Hepatocyte (in vitro differentiated cells): ENCODE data around the gene PDGFD.

Experiments
- EZH2 ChIP-seq: fragments of 200-600 bp; sonication (generic); IDR thresholded peaks from 2 replicates; pipeline ENCODE4 v1.6.1; 2016; ENCODE audit warnings: antibody characterized with exemption, mild to moderate bottlenecking, borderline replicate concordance
- TF ChIP-seq, protein P1 (sequence below): fragments of 200-600 bp; sonication (generic); IDR thresholded peaks from 2 replicates; pipeline ENCODE4 v1.5.1; 2016; ENCODE audit warnings: antibody characterized with exemption, mild to moderate bottlenecking; ENCODE audit not compliant: poor library complexity

DNA sequence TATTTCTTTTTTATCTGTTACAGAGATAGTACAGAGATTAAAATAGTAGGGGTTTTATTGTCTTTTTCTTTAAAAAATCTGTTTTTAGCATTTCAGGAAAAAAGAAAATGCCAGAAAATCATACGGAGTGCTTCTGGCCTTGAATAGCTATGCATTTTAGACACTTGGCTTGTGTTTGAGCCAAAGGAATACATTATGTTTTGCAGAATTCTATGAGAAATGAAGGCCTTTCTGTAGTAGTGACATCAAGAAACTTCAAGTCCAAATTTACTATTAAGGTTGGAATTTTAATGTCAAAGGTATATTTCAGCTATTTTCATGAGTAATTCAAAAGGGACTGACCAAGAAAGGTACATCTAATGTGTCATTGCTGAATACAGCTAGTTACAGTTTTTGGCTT lies 183.8 kb downstream of the PDGFD start:
- TF ChIP-seq, protein P1, sequence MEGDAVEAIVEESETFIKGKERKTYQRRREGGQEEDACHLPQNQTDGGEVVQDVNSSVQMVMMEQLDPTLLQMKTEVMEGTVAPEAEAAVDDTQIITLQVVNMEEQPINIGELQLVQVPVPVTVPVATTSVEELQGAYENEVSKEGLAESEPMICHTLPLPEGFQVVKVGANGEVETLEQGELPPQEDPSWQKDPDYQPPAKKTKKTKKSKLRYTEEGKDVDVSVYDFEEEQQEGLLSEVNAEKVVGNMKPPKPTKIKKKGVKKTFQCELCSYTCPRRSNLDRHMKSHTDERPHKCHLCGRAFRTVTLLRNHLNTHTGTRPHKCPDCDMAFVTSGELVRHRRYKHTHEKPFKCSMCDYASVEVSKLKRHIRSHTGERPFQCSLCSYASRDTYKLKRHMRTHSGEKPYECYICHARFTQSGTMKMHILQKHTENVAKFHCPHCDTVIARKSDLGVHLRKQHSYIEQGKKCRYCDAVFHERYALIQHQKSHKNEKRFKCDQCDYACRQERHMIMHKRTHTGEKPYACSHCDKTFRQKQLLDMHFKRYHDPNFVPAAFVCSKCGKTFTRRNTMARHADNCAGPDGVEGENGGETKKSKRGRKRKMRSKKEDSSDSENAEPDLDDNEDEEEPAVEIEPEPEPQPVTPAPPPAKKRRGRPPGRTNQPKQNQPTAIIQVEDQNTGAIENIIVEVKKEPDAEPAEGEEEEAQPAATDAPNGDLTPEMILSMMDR = no peak
- TF ChIP-seq EZH2 = no peak
